Neural cell (in vitro differentiated cells): ENCODE results near the gene CAPN7. TPM values are rescaled to one million over a fixed set of nuclear protein-coding genes. Genes with fewer than 3 reads are reported as not detected.

Experiments
- H2AFZ ChIP-seq: fragments of 200-600, 300-800 bp; sonication (generic), shearing (Covaris generic); 2 replicates; pipeline ENCODE4 v1.6.0; 2014; ENCODE audit warnings: low read depth, mild to moderate bottlenecking, antibody characterized with exemption, low read length, moderate library complexity
- H3F3A ChIP-seq: fragments of 200-600 bp; shearing (Covaris generic); 2 replicates; pipeline ENCODE4 v1.6.1; 2016; ENCODE audit warnings: mild to moderate bottlenecking, moderate library complexity, mixed read lengths, antibody characterized with exemption, low read length; ENCODE audit not compliant: insufficient read depth, poor library complexity, severe bottlenecking
- H3K27ac ChIP-seq: fragments of 200-600, 300-800 bp; sonication (generic), shearing (Covaris generic); 2 replicates; pipeline ENCODE4 v1.5.1; 2014; ENCODE audit warnings: mild to moderate bottlenecking, low read length, moderate library complexity
- H3K27me3 ChIP-seq: fragments of 300-800, 200-600 bp; sonication (generic), shearing (Covaris generic); 2 replicates; pipeline ENCODE4 v1.6.0; 2014; ENCODE audit warnings: mild to moderate bottlenecking, low read depth, low read length, moderate library complexity; ENCODE audit not compliant: insufficient read depth
- H3K36me3 ChIP-seq: fragments of 300-800, 200-600 bp; sonication (generic), shearing (Covaris generic); 2 replicates; pipeline ENCODE4 v1.5.1; 2014; ENCODE audit warnings: mild to moderate bottlenecking, antibody characterized with exemption, low read length, moderate library complexity; ENCODE audit not compliant: insufficient read depth
- H3K4me2 ChIP-seq: fragments of 300-800, 200-600 bp; sonication (generic), shearing (Covaris generic); 2 replicates; pipeline ENCODE4 v1.6.0; 2014; ENCODE audit warnings: mild to moderate bottlenecking, low read length
- H3K4me3 ChIP-seq: fragments of 300-800, 200-600 bp; sonication (generic), shearing (Covaris generic); 2 replicates; pipeline ENCODE4 v1.5.1; 2014; ENCODE audit warnings: mild to moderate bottlenecking, low read length, moderate library complexity
- H3K79me2 ChIP-seq: fragments of 200-600 bp; shearing (Covaris generic); replicated peaks from 2 replicates; pipeline ENCODE4 v1.6.0; 2014; ENCODE audit warnings: mild to moderate bottlenecking, low read length, moderate library complexity; ENCODE audit not compliant: insufficient read depth
- H3K9ac ChIP-seq: fragments of 300-800, 200-600 bp; sonication (generic), shearing (Covaris generic); 2 replicates; pipeline ENCODE4 v1.6.1; 2016; ENCODE audit warnings: mild to moderate bottlenecking, low read length, mixed read lengths
- H3K9me2 ChIP-seq: fragments of 200-600 bp; shearing (Covaris generic); 2 replicates; pipeline ENCODE4 v1.6.1; 2016; ENCODE audit warnings: mild to moderate bottlenecking, low read length, mixed read lengths; ENCODE audit not compliant: insufficient read depth
- H3K9me3 ChIP-seq: fragments of 200-600, 300-800 bp; sonication (generic), shearing (Covaris generic); 2 replicates; pipeline ENCODE4 v1.6.1; 2016; ENCODE audit warnings: mild to moderate bottlenecking, mixed run types, low read length, moderate library complexity, mixed read lengths
- H4K20me1 ChIP-seq: fragments of 200-600 bp; shearing (Covaris generic); 2 replicates; pipeline ENCODE4 v1.6.1; 2016; ENCODE audit warnings: mild to moderate bottlenecking, mixed run types; ENCODE audit not compliant: insufficient read depth
- EP300 ChIP-seq: fragments of 450-650 bp; conservative IDR thresholded peaks from 2 replicates; pipeline ENCODE4 v1.6.1; 2014; ENCODE audit warnings: antibody characterized with exemption, mild to moderate bottlenecking, moderate library complexity; ENCODE audit not compliant: poor library complexity, severe bottlenecking
- EZH2 ChIP-seq: fragments of 200-600, 300-800 bp; shearing (Covaris generic), sonication (generic); IDR thresholded peaks from 2 replicates; pipeline ENCODE4 v1.6.1; 2014; ENCODE audit warnings: antibody characterized with exemption, low read length, borderline replicate concordance, mild to moderate bottlenecking; ENCODE audit not compliant: insufficient read depth, poor library complexity, severe bottlenecking
- MXI1 ChIP-seq: fragments of 450-650 bp; conservative IDR thresholded peaks from 2 replicates; pipeline ENCODE4 v1.6.1; 2014; ENCODE audit warnings: antibody characterized with exemption, mild to moderate bottlenecking; ENCODE audit not compliant: poor library complexity, severe bottlenecking
- POLR2AphosphoS5 ChIP-seq: IDR thresholded peaks from 2 replicates; pipeline ENCODE4 v1.6.1; 2012
- RAD21 ChIP-seq: fragments of 450-650 bp; conservative IDR thresholded peaks from 2 replicates; pipeline ENCODE4 v1.6.1; 2014; ENCODE audit warnings: antibody characterized with exemption, mild to moderate bottlenecking, moderate library complexity
- SMC3 ChIP-seq: fragments of 450-650 bp; conservative IDR thresholded peaks from 2 replicates; pipeline ENCODE4 v1.6.1; 2014; ENCODE audit warnings: antibody characterized with exemption, mild to moderate bottlenecking, moderate library complexity; ENCODE audit not compliant: poor library complexity
- TAF1 ChIP-seq: IDR thresholded peaks from 2 replicates; pipeline ENCODE4 v1.6.1; 2012; ENCODE audit warnings: low read depth
- polyA plus RNA-seq: library from polyadenylated mRNA; depleted of rRNA; stranded (reverse); fragments of >200 nt; gene quantifications from 2 replicates; pipeline ENCODE4 v1.2.3, GENCODE V29; 2014
- TF ChIP-seq, protein P1 (sequence below): fragments of 450-650 bp; IDR thresholded peaks from 2 replicates; pipeline ENCODE4 v1.5.1; 2014; ENCODE audit warnings: antibody characterized with exemption, mild to moderate bottlenecking, moderate library complexity; ENCODE audit not compliant: poor library complexity, severe bottlenecking
- TF ChIP-seq, protein P2 (sequence below): IDR thresholded peaks from 2 replicates; pipeline ENCODE4 v1.6.1; 2012; ENCODE audit warnings: borderline replicate concordance

Gene CAPN7
- polyA plus RNA-seq, 1 donor from 2014 or later = 60.9 TPM

DNA sequence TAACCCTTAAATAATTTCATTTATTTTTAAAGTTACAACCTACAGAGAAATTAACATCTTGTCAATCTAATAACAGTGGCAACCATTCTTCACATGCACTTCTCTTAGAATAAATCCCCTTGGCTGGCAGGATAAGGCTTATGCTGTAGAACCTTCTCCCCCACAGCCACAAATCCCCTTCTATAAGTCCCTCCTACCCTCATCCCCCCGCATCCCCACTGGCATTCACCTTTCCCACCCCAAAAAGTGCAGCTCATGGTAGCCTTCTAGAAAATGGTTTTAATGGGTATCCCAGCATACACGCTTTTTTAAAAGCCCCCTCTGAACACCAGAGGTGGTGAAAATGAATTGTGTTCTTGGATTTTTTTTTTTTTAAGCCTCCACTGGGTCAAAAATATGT, 49.2 kb downstream of the CAPN7 start:
- Histone ChIP-seq H3K4me2 (no peak overlapping the region), H2AFZ (no peak overlapping the region), H3K27me3 (no peaks in the 10 kb centered on the region), H3K27ac (no peak overlapping the region), H3F3A (no peaks in the 10 kb centered on the region), H3K4me3 (no peak overlapping the region), H3K79me2 (no peaks in the 10 kb centered on the region), H4K20me1 (no peaks in the 10 kb centered on the region), H3K9me2 (no peaks in the 10 kb centered on the region), H3K9ac (no peak overlapping the region), H3K36me3 (peaks cover 27% of the 10 kb centered on the region), H3K9me3 (no peaks in the 10 kb centered on the region)
- no peak for TF ChIP-seq SMC3
- TF ChIP-seq POLR2AphosphoS5 = no peak
- TF ChIP-seq RAD21 = no peak
- no peak for TF ChIP-seq TAF1
- TF ChIP-seq EP300 = no peak
- no peak for TF ChIP-seq MXI1
- TF ChIP-seq EZH2 = no peak
- TF ChIP-seq, protein P1, sequence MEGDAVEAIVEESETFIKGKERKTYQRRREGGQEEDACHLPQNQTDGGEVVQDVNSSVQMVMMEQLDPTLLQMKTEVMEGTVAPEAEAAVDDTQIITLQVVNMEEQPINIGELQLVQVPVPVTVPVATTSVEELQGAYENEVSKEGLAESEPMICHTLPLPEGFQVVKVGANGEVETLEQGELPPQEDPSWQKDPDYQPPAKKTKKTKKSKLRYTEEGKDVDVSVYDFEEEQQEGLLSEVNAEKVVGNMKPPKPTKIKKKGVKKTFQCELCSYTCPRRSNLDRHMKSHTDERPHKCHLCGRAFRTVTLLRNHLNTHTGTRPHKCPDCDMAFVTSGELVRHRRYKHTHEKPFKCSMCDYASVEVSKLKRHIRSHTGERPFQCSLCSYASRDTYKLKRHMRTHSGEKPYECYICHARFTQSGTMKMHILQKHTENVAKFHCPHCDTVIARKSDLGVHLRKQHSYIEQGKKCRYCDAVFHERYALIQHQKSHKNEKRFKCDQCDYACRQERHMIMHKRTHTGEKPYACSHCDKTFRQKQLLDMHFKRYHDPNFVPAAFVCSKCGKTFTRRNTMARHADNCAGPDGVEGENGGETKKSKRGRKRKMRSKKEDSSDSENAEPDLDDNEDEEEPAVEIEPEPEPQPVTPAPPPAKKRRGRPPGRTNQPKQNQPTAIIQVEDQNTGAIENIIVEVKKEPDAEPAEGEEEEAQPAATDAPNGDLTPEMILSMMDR = no peak
- TF ChIP-seq, protein P2, sequence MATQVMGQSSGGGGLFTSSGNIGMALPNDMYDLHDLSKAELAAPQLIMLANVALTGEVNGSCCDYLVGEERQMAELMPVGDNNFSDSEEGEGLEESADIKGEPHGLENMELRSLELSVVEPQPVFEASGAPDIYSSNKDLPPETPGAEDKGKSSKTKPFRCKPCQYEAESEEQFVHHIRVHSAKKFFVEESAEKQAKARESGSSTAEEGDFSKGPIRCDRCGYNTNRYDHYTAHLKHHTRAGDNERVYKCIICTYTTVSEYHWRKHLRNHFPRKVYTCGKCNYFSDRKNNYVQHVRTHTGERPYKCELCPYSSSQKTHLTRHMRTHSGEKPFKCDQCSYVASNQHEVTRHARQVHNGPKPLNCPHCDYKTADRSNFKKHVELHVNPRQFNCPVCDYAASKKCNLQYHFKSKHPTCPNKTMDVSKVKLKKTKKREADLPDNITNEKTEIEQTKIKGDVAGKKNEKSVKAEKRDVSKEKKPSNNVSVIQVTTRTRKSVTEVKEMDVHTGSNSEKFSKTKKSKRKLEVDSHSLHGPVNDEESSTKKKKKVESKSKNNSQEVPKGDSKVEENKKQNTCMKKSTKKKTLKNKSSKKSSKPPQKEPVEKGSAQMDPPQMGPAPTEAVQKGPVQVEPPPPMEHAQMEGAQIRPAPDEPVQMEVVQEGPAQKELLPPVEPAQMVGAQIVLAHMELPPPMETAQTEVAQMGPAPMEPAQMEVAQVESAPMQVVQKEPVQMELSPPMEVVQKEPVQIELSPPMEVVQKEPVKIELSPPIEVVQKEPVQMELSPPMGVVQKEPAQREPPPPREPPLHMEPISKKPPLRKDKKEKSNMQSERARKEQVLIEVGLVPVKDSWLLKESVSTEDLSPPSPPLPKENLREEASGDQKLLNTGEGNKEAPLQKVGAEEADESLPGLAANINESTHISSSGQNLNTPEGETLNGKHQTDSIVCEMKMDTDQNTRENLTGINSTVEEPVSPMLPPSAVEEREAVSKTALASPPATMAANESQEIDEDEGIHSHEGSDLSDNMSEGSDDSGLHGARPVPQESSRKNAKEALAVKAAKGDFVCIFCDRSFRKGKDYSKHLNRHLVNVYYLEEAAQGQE = no peak

- H3K36me3 ChIP-seq = peaks cover 27% of the 10 kb centered on the region
- no peak overlapping the region for H3K9ac ChIP-seq
- no peak overlapping the region for H3K4me3 ChIP-seq
- TF ChIP-seq POLR2AphosphoS5 = no peak
- H3K4me2 ChIP-seq = no peak overlapping the region
- no peaks in the 10 kb centered on the region for H3K9me3 ChIP-seq
- H3K79me2 ChIP-seq = no peaks in the 10 kb centered on the region
- no peak overlapping the region for H3K27ac ChIP-seq
- no peak overlapping the region for H2AFZ ChIP-seq
- no peaks in the 10 kb centered on the region for H3K9me2 ChIP-seq
- no peaks in the 10 kb centered on the region for H3F3A ChIP-seq
- peaks cover 1% of the 10 kb centered on the region for H4K20me1 ChIP-seq
- no peaks in the 10 kb centered on the region for H3K27me3 ChIP-seq
Measured at GRCh38 chr3:15256861-15257341, 50.9 kb downstream of the CAPN7 start.

DNA sequence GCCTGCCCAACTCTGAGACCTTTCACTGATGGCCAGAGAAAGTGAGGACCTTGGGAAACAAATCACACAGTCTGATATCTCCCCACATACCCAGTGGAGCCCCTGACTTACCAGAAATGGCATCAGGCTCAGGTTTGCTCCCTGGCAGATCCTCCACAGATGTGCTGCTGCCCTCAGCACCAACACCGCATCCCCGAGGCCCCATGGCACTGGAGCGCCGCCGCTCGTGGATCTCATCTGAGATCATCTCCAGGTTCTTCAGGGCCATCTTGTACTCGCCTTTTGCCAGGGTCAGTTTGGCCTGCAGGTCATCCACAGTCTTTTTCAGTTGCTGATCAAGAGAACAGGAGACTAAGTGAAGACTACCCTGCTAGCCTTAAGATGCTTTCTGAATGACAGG, 52.7 kb downstream of the CAPN7 start:
- Histone ChIP-seq H3K27ac (no peak overlapping the region), H3K4me2 (no peak overlapping the region), H3F3A (no peaks in the 10 kb centered on the region), H2AFZ (no peak overlapping the region), H3K9me2 (no peaks in the 10 kb centered on the region), H3K4me3 (no peak overlapping the region), H3K9me3 (no peaks in the 10 kb centered on the region), H3K27me3 (no peaks in the 10 kb centered on the region), H3K36me3 (peaks cover 27% of the 10 kb centered on the region), H3K9ac (no peak overlapping the region), H4K20me1 (peaks cover 5% of the 10 kb centered on the region), H3K79me2 (no peaks in the 10 kb centered on the region)
- TF ChIP-seq MXI1 (no peak), SMC3 (no peak), TAF1 (no peak), EP300 (no peak), RAD21 (no peak), POLR2AphosphoS5 (no peak), EZH2 (no peak)
- TF ChIP-seq, protein P2 = no peak
- TF ChIP-seq, protein P1 = no peak
